DMS114 treated with DMSO at 0.1 percent for 48 hours (cell line): ENCODE measurements around the gene FEM1A.
"Not testable (repeated sequence)": the region's sequence is repeated elsewhere in the genome, so short reads cannot be mapped to it uniquely, and the experiment has no call there.

Experiments used
- DNase-seq: peaks from one replicate; lab custom pipeline; 2025; ENCODE audit not compliant: unreplicated experiment; lab: John Stamatoyannopoulos, UW

FEM1A gene

GRCh38 chr19:4845975-4846374, 54.4 kb downstream of the FEM1A start:
- DNase-seq = not testable (repeated sequence)

- no peak for DNase-seq
Observed at GRCh38 chr19:4847190-4847973, 55.8 kb downstream of the FEM1A start.

- no peak for DNase-seq
Observed at GRCh38 chr19:4849019-4849418, 57.5 kb downstream of the FEM1A start.
